GM18861 (cell line): ENCODE measurements around the gene CHD9.
"Not testable (repeated sequence)": the region's sequence is repeated elsewhere in the genome, so short reads cannot be mapped to it uniquely, and the experiment has no call there.

Source experiments
- ATAC-seq: cut with Tn5 transposase; IDR thresholded peaks from one replicate; pipeline ENCODE4 v1.9.1; 2021; ENCODE audit not compliant: unreplicated experiment

Gene CHD9

DNA sequence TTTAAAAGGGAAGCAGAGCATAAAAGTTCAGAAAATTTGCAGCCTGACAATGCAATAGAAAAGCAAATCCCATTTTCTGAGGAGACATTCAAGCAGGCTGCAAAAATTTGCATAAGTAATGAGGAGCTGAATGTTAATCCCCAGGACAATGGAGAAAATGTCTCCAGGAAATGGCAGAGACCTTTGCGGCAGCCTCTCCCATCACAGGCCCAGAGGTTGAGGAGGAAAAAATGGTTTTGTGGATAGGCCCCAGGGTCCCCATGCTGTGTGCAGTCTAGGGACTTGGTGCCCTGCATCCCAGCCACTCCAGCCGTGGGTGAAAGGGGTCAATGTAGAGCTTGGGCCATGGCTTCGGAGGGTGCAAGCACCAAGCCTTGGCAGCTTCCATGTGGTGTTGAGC is 19.5 kb downstream of the CHD9 start:
- ATAC-seq = not testable (repeated sequence)

DNA sequence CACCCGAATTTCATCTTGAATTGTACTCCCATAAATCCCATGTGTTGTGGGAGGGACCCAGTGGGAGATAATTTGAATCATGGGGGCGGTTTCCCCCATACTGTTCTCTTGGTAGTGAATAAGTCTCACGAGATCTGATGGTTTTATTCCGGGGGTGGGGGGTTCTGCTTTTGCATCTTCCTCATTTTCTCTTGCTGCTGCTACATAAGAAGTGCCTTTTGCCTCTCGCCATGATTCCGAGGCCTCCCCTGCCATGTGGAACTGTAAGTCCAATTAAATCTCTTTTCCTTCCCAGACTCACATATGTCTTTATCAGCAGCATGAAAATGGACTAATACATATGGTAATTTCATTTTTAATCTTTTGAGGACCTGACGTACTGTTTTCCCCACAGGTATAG is 20.7 kb downstream of the CHD9 start:
- ATAC-seq = not testable (repeated sequence)

DNA sequence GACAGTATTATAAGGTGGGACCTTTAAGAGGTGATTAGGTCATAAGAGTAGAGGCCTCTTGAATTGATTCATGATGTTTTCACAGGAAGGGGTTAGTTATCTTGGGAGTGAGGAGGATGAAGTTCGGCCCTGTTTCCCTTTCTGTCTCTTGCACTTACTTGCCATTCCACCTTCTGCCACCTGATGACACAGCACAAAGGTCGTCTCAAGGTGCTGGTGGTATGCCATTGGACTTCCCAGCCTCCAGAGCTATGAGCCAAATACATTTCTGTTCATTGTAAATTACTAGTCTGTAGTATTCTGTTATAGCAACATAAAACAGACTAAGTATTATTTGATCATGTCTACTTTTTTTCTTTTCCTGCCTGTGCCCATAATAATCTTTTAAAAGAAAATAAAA is 23.5 kb downstream of the CHD9 start:
- ATAC-seq = no peak

DNA sequence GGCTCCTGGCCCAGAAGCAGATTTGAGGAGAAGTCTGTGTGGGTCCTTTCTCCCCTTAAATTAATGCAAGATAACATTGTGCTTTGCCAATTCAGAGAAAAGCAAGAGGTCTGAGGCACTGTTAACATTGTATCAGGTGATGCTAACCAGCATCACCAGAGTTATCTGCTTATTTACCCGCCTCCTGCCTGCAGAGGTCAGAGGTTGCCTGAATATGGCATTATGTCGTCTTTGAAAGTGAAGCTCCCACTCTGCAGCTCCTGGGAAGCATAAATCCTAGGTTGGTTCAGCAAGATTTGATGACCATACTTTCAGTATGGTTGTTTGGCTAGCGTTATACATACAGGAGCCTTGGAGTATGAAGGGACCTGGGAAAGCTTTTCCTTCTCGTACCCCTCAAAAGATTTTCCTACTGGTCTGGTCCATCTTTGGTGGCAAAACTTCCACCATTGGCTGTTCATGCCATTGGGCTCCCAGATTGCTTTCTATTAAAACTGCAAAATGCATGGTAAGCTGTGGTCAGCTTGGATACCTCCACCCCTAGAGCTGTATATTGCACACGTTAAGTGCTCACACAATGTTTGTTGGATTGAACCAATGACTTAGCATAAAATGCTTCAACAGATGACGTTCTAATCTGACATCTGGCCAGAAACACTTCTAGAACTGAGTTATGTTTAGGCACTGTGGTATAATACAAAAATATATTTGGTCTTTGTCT is 24.1 kb downstream of the CHD9 start:
- no peak for ATAC-seq

DNA sequence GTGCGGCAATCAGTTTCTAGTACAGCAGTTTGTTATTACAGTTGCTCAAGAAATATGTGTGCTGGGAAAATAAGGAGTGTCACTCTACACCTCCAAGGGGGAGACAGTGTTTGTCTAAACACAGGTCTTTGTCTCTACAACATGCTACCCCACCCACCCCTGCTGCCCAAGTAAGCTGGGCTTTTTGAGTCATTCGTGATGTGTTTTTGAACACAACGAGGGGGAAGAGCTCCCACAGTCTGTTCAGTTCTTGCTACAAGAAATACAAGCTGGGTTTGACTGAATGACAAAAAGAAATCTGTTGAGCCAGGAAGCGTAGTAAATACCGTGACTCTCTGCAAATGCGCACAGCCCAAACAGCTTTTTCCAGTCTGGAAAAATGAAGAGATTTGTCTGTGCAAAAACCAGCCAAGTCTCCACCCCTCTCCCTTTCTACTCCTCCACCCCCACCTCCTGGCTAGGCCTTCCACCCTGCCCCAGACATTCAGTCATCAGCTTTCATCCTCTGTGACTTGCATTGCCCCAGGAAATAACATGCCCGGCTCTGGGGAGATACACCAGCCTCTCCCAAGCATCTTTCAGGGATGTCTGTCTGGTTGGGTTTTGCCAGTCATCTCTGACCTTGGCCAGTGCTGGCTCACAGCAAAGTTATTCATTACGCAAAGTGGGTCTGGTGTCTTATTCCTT is 25.7 kb downstream of the CHD9 start:
- ATAC-seq = no peak

DNA sequence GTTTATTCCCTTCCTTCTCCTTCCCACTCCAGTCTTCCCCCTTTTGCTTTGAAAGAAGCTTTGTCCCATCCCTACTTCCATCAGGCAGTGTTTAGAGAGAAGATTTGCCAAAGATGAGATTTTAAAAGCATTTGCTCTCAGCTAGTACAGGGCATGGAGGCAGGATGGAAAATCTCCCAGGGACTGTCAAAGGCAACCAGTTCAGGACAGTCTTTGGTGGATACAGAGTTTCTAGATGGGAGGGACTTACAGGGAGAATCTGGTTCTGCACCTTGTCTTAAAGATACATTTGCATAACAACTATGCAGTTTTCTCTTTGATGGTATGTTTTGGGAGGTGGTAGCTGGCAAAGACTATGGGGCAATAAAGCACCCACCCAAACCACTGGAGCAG is 26.2 kb downstream of the CHD9 start:
- ATAC-seq = no peak

DNA sequence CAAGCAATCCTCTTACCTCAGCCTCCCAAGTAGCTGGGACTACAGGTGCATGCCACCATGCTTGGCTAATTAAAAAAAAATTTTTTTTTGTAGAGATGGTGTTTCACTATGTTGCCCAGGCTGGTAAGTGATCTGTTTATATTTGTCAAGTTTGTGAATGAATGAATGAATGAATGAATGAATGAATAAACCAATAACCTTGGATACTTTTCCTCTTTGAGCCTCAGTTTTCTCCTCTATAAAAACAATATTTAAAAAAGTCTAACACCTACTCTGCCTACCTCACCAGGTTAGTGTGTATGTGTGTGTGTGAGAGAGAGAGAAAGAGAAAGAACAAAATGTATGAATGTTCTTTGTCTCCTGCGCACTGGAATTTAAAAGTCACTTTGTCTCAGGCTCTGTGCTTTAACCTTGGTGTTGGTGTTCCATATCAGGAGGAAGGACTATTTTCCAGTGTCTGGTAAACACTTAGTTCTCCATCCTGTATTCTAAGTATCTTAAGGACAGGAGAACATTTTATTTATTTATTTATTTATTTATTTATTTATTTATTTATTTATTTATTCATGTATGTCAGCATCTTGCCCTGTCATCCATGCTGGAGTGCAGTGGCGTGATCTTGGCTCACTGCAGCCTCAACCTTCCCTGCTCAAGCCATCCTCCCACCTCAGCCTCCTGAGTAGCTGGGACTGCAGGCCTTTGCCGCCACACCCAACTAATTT is 27.1 kb downstream of the CHD9 start:
- no peak for ATAC-seq

DNA sequence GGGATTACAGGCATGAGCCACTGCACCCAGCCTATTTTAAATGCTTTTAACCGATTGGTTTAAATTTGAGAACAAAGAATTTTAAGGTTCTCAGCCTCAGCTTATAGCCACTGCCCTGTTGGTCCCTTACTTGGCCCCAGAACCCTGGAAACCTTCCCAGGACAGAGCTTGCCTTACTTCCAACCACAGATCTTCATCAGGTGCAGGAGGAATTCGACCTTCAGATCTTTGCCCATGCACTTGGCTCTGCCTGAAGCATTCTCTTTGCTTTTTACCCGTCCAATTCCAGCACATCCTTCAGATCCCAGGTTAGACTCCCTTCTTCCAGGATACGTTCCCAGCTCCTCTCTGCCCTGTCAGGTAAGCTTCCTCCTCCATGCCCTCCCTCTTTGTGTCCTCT is 27.7 kb downstream of the CHD9 start:
- ATAC-seq = no peak

DNA sequence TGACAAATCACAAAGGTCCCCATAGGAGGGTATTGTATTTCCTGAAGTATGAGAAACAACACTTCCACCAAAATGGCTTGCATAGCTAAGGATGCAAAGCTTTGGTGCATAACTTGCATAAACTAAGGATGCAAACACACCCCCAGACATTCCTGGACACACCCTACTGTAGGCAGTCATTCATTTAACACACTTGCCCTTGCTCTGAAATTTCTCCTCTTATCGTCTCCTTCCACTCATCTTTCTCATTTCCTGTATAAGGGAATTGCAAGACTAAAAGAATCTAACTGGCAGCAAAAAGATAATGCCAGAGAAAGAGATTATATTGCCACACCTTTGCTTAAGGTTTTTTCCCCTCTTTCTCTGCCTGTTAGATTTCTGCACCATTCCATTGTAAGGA is 28.3 kb downstream of the CHD9 start:
- ATAC-seq = no peak

DNA sequence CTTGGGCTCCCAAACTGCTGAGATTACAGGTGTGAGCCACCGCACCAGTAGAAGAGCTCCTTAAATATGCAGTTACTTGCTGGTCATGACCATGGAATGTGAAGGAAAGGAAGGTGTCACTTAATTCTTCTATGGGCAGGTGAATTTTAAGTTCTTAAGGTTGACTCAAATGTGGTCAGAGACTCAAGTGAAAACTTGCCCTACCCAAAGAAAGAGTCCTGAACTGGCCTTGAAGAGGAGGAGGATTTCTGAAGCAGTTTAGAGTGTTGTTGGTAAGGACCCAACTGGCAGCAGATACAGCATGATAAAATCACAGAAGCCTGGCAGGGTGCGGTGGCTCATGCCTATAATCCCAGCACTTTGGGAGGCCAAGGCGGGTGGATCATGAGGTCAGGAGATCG is 29.4 kb downstream of the CHD9 start:
- no peak for ATAC-seq

DNA sequence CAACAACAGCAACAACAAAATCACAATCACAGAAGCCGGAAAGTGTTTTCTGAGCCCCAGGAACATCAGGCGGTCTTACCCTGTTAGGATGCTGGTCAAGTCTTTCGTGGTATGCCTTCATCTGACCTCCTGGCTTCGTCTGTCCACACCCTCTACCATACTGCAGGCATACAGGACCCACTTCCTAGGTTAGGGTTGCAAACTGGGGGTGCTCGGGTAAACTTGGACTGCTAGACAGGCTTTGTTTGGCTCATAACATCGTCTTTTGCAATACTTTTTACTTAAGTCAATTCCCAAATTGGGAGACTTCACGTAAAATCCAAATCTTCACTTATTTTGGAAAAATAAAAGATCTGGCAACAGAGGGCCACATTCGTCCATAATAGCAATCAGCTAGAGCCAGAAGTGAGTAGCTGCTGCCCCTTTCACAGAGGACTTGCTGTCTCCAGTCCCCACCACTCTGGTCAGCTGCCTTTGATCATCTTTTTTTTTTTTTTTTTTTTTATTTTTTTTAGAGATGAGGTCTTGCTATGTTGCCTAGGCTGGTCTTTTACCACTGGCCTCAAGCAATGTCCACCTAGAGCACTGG is 30.0 kb downstream of the CHD9 start:
- no peak for ATAC-seq

DNA sequence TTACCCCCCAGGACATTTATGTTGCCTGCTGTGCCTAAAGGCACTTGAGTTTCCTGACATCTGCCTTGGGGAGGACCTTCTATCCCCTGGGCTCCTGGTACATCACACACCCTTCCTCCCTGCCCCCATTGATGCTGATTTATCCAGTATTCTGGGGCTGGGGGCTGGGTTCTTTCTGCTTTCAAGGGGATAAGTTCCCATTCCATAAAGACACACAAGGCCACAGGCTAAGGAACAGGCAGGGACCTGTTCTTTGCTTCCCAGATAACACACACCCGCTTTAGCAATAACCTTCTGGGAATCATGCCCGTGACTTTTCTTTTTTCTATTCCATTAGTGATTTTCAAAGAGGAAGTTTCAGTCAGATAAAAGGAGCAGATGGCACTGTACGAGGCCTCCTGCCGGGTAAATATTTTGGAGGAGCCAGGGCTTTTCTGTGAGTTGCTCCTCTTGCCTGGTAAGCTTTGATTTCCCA is 30.6 kb downstream of the CHD9 start:
- ATAC-seq = no peak

DNA sequence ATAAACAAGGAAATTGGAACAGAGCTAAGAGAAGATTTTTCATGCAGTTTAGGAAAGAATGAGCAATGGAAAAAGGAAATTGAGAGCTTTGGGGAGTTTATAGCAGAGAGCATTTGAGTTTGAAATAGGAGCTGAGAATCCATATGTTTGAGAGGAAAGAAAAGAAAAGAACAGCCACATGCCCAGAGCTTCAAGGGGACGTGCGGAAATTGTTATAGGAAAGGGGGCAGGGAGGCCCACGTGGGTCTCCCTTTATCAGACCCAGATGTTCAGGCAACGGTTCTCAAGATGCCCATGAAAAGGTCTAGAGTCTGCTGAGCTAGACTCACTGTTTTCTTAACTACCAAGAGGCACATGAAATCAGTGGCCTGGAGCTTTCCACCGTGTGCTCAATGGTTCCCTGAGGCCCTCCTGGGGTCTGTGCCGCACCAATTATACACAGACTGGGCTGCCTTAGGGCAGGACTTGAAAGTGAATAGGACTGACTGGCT is 31.2 kb downstream of the CHD9 start:
- ATAC-seq = no peak

DNA sequence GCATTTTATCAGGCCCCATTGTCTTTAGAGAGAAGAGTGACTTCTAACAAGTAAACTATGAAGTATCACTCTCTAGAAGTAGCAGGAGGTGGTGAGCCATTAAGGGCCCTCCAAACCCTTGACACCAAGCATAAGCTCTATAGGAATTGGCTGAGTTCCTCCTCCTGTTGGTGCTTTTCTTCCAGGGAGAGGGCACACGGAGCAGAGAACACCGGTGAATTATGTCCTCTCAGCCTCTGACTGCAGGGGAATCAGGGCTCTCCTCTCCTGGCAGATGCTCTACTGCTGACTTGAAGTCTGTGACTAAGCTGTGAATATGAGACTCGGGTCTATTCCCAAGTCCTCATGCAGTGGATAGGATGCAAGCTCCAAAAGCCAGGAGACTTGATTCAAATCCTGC is 32.3 kb downstream of the CHD9 start:
- no peak for ATAC-seq

DNA sequence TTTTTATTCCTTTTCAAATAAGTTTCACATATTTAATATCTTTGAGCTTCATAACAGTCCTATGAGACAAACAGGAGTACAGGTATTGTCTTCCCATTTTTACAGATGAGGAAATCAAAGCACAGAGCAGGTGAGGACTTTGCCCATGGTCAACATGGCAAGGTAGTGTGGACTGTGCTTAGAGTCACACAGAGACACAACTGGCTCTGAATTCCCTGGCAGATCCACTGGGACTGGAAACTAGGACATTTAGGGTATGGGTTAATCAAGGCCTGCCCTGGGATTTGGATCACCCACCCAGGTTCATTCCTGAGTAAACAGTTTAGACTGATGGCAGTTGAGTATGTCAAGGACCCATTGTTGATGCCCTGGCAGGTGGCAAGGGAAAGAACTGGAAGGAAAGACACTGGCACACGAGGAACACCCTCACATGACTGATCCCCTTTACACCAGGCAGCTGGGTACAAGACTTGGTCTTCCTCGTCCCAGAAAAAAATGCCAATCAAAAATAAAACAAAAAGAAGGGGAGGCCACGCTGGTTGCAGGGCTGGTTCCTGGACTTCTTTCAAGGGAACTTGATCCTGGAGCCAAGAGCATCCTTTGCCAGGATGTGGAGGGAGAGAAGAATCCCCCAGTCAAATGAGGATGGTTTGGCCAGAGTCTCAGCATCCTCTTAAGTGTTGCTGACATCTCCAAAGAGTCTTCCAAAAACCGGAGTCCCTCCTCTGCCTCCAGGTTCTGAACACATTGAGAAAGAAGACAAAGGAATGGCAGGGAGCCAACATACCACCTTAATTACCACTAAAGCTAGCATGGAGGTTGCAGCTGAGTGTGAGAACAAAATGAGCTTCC is 34.9 kb downstream of the CHD9 start:
- ATAC-seq = no peak

DNA sequence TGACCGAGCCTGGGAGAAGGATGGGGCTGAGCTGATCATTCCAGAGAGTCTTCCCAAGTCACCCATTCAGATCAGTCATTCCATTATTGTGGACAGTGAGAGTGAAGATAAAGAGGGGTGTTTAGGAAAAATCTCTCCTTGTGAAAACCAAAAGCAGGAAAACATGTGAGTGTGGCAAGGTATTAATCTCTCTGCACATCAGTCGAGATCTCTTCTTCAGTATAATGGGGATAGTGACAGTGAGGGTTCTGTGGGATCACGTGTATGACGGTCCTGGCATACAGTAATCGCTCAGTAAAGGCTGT is 35.4 kb downstream of the CHD9 start:
- ATAC-seq = no peak

DNA sequence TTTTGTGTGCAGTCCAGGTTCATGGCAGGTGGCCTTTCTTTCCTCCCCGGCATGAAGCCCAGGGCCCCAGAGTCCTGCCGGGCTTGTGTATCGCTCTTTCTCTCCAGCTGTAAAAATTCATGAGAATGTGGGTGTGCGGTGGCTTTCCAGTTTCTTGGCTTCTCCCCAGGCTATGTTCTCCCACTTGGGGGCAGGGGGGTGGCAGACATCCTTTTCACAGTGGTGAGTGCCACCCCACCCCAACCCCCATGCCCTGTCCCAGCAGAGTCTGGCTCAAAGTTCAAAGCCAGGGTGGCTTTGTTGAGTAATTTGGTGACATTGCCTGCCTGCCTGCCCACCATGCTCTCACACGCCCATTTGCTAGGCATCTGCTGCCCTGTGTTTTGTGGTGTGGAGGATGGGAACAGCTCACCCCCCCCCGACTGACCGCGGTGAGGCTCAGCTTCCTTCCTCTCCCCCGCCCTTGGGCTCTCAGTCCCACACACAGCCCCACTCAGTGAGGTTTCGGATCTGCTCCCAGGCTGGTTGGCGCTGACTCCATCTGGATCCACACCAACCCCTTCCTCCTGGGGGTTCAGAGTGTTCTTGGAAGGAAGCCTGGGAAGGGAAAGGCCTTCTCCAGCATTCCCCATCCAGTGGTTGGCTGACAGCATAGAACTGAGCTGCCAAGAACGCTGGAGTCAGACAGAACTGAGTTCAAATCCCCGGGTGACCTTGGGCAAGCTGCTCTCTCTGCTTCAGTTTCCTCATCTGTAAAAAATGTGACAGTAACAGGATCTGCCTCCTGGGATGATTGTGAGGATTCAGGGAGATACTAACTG is 36.0 kb downstream of the CHD9 start:
- ATAC-seq = peak; percentile 31

DNA sequence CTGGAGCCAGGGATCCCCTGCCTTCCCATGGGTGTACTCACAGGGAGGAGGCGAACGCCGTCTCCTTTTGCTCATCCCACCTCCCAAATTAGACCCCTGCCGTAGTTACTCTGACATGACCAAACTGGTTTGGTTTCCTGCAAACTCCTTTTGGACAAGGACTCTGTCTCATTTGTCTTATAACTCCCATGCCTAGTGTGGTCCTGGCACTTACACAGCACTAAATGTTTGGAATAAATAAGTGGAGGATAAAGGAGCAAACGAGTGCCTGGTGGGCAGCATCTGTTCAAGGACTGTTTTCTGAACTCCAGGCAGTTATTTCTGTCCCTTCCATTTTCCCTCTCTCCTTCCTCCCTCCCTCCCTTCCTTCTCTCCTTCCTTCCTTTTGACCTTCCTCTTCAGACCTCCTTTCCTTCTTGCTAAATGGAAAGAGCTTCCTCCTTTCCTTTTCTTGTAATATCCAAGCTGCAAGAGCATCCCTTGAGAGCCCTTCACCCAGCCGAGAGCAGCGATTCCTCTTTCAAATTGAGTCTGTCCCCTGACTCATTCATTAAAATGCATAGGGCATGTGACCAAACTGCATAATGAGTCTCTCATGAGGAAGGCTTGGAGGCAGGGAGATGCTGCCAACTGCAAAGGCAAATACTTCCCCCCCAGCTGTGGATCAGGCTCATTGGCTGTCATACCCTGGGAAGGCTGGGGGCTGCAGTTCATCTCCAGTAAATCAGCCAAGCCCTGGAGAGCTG is 36.8 kb downstream of the CHD9 start:
- ATAC-seq = peak; percentile 65

DNA sequence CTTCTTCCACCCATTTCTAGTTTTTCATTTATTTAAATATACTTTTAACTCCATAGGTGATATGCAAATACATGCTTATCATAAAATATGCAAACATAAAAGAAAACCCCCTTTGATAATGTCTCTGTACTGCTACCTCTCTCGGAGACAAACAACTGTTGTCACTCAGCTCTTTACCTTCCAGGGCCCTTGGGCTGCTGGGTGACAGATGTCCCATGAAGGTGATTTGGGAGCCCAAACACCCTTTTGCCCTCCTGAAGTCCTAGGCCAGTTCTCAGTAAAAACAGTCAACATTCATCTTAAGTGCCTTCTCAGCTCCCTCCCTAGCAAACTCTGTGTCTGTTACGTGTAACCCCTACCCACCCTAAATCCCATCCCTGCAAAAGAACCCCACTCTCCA is 37.5 kb downstream of the CHD9 start:
- ATAC-seq = no peak
